ENCODE results near the gene DCAF8L2. TPM values are rescaled to one million over a fixed set of nuclear protein-coding genes. Genes with fewer than 3 reads are reported as not detected.

Gene DCAF8L2
- polyA plus RNA-seq, 1 donor from 2014 or later = not detected

DNA sequence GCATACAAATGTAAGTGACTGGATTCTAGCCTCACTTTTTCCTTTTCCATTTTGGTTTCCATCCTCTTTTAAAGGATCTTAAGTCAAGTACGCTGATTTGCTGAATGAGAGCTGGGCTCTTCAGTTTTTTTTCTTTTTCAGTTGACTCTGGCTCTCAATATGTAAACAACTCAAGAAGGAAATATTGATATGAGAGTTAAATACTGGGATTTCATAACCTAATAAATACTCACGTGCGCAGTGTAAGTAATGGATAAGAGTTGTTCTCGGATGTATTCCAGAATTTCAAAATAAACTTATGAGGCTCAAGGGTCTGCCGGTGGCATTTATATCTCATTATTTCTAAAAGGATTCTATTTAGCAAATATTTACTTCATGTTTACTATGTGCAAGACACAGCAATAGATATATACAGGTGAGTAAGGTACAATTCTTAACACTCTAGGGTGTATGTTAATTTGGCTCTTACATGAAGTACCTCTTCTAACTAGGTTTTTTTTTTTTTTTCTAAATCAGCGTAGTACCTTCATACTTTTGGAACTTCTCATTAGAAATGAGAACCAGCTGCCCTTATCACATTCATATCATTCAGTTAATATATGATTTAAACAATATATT lies 206.6 kb downstream of the DCAF8L2 start:
- Histone ChIP-seq H3K9me2 (ENCODE audit: insufficient read depth, low read length) (no peaks in the 10 kb centered on the region), H3K9me3 (ENCODE audit: low read length) (no peaks in the 10 kb centered on the region), H3K9ac (ENCODE audit: low read length) (no peak overlapping the region), H3K4me2 (ENCODE audit: low read length) (no peak overlapping the region), H3K36me3 (ENCODE audit: insufficient read depth, low read length) (no peaks in the 10 kb centered on the region), H3K27me3 (ENCODE audit: insufficient read depth, low read depth, low read length) (no peaks in the 10 kb centered on the region), H3F3A (ENCODE audit: insufficient read depth, low read length, poor library complexity, severe bottlenecking) (no peaks in the 10 kb centered on the region), H2AFZ (ENCODE audit: low read depth, low read length) (no peak overlapping the region), H4K20me1 (ENCODE audit: insufficient read depth) (no peaks in the 10 kb centered on the region), H3K4me3 (ENCODE audit: low read length) (no peak overlapping the region), H3K79me2 (replicated peaks; ENCODE audit: insufficient read depth, low read length) (no peaks in the 10 kb centered on the region), H3K27ac (ENCODE audit: low read length) (no peak overlapping the region)
- TF ChIP-seq EZH2 (IDR thresholded peaks at IDR 0.05; ENCODE audit: borderline replicate concordance, insufficient read depth, low read length, poor library complexity, severe bottlenecking) (no peak), POLR2AphosphoS5 (IDR thresholded peaks at IDR 0.05) (no peak), EP300 (conservative IDR thresholded peaks at IDR 0.05; ENCODE audit: poor library complexity, severe bottlenecking) (no peak), RAD21 (conservative IDR thresholded peaks at IDR 0.05) (no peak), TAF1 (IDR thresholded peaks at IDR 0.05; ENCODE audit: low read depth) (no peak), MXI1 (conservative IDR thresholded peaks at IDR 0.05; ENCODE audit: poor library complexity, severe bottlenecking) (no peak), SMC3 (conservative IDR thresholded peaks at IDR 0.05; ENCODE audit: poor library complexity) (no peak), REST (IDR thresholded peaks at IDR 0.05; ENCODE audit: borderline replicate concordance) (no peak)
- TF ChIP-seq, protein P1, sequence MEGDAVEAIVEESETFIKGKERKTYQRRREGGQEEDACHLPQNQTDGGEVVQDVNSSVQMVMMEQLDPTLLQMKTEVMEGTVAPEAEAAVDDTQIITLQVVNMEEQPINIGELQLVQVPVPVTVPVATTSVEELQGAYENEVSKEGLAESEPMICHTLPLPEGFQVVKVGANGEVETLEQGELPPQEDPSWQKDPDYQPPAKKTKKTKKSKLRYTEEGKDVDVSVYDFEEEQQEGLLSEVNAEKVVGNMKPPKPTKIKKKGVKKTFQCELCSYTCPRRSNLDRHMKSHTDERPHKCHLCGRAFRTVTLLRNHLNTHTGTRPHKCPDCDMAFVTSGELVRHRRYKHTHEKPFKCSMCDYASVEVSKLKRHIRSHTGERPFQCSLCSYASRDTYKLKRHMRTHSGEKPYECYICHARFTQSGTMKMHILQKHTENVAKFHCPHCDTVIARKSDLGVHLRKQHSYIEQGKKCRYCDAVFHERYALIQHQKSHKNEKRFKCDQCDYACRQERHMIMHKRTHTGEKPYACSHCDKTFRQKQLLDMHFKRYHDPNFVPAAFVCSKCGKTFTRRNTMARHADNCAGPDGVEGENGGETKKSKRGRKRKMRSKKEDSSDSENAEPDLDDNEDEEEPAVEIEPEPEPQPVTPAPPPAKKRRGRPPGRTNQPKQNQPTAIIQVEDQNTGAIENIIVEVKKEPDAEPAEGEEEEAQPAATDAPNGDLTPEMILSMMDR (IDR thresholded peaks at IDR 0.05; ENCODE audit: poor library complexity, severe bottlenecking) = no peak

DNA sequence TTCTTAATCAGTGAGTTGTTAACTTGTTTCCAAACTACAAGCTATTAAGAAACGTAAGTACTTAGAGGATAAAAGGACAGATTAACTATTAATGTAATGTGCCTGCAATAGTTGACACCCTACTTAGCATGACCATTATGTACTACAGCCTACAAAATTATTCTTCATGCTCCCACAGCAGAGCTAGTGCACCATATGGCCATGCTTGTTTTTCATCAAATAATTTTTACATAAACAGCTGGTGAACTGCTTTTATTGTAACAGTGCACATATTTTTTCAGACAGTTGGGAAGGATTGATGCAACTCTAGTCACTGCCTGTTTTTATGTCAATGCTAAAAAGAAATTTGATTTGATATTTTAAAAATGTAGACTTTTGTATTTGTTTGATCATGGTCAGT lies 207.4 kb downstream of the DCAF8L2 start:
- Histone ChIP-seq H4K20me1 (ENCODE audit: insufficient read depth) (no peaks in the 10 kb centered on the region), H3K4me3 (ENCODE audit: low read length) (no peak overlapping the region), H3K79me2 (replicated peaks; ENCODE audit: insufficient read depth, low read length) (no peaks in the 10 kb centered on the region), H3F3A (ENCODE audit: insufficient read depth, low read length, poor library complexity, severe bottlenecking) (no peaks in the 10 kb centered on the region), H3K36me3 (ENCODE audit: insufficient read depth, low read length) (no peaks in the 10 kb centered on the region), H3K27me3 (ENCODE audit: insufficient read depth, low read depth, low read length) (no peaks in the 10 kb centered on the region), H3K9me3 (ENCODE audit: low read length) (no peaks in the 10 kb centered on the region), H3K4me2 (ENCODE audit: low read length) (no peak overlapping the region), H2AFZ (ENCODE audit: low read depth, low read length) (no peak overlapping the region), H3K27ac (ENCODE audit: low read length) (no peak overlapping the region), H3K9ac (ENCODE audit: low read length) (no peak overlapping the region), H3K9me2 (ENCODE audit: insufficient read depth, low read length) (no peaks in the 10 kb centered on the region)
- TF ChIP-seq SMC3 (conservative IDR thresholded peaks at IDR 0.05; ENCODE audit: poor library complexity) (no peak), REST (IDR thresholded peaks at IDR 0.05; ENCODE audit: borderline replicate concordance) (no peak), RAD21 (conservative IDR thresholded peaks at IDR 0.05) (no peak), POLR2AphosphoS5 (IDR thresholded peaks at IDR 0.05) (no peak), EP300 (conservative IDR thresholded peaks at IDR 0.05; ENCODE audit: poor library complexity, severe bottlenecking) (no peak), MXI1 (conservative IDR thresholded peaks at IDR 0.05; ENCODE audit: poor library complexity, severe bottlenecking) (no peak), EZH2 (IDR thresholded peaks at IDR 0.05; ENCODE audit: borderline replicate concordance, insufficient read depth, low read length, poor library complexity, severe bottlenecking) (no peak), TAF1 (IDR thresholded peaks at IDR 0.05; ENCODE audit: low read depth) (no peak)
- TF ChIP-seq, protein P1 (IDR thresholded peaks at IDR 0.05; ENCODE audit: poor library complexity, severe bottlenecking) = no peak
